WTC11 (cell line): Measurements from ENCODE around the gene FDPS. TPM values are rescaled to one million over a fixed set of nuclear protein-coding genes. Genes with fewer than 3 reads are reported as not detected.

Experiments used
- AFF4 ChIP-seq: sonication (generic); formaldehyde crosslinking; IDR thresholded peaks from 2 replicates; pipeline ENCODE4 v1.8.1; 2023; ENCODE audit warnings: mild to moderate bottlenecking, missing genetic modification reagents, borderline replicate concordance
- AR ChIP-seq: fragments of 250-450 bp; sonication (Bioruptor Pico); IDR thresholded peaks from 2 replicates; pipeline ENCODE4 v1.9.0; 2021; ENCODE audit warnings: mild to moderate bottlenecking
- ARID4B ChIP-seq: sonication (generic); formaldehyde crosslinking; IDR thresholded peaks from 2 replicates; pipeline ENCODE4 v1.8.0; 2023; ENCODE audit warnings: missing genetic modification reagents, mild to moderate bottlenecking, borderline replicate concordance
- CTCF ChIP-seq: fragments of 200-600 bp; IDR thresholded peaks from 2 replicates; pipeline ENCODE4 v1.8.0; 2022; ENCODE audit warnings: antibody characterized with exemption
- E2F5 ChIP-seq: sonication (generic); formaldehyde crosslinking; IDR thresholded peaks from 2 replicates; pipeline ENCODE4 v1.8.1; 2022; ENCODE audit warnings: mild to moderate bottlenecking, moderate library complexity, missing genetic modification reagents
- ELF4 ChIP-seq: sonication (generic); formaldehyde crosslinking; IDR thresholded peaks from 2 replicates; pipeline ENCODE4 v1.8.1; 2022; ENCODE audit warnings: low read depth, mild to moderate bottlenecking, moderate library complexity, missing genetic modification reagents
- JUN ChIP-seq: sonication (generic); formaldehyde crosslinking; IDR thresholded peaks from 2 replicates; pipeline ENCODE4 v1.8.0; 2023; ENCODE audit warnings: mild to moderate bottlenecking, missing genetic modification reagents
- NFYB ChIP-seq: sonication (generic); formaldehyde crosslinking; conservative IDR thresholded peaks from 2 replicates; pipeline ENCODE4 v1.8.0; 2022; ENCODE audit warnings: low read depth, missing genetic modification reagents
- SMAD3 ChIP-seq: sonication (generic); formaldehyde crosslinking; IDR thresholded peaks from 2 replicates; pipeline ENCODE4 v1.8.0; 2022; ENCODE audit warnings: missing genetic modification reagents, mild to moderate bottlenecking, borderline replicate concordance
- SOX15 ChIP-seq: fragments of 250-450 bp; sonication (Bioruptor Pico); IDR thresholded peaks from 2 replicates; pipeline ENCODE4 v1.9.0; 2021; ENCODE audit warnings: mild to moderate bottlenecking
- SP1 ChIP-seq: sonication (generic); formaldehyde crosslinking; conservative IDR thresholded peaks from 2 replicates; pipeline ENCODE4 v1.8.1; 2022; ENCODE audit warnings: missing genetic modification reagents
- USF2 ChIP-seq: sonication (generic); formaldehyde crosslinking; IDR thresholded peaks from 2 replicates; pipeline ENCODE4 v1.8.1; 2023; ENCODE audit warnings: mild to moderate bottlenecking, missing genetic modification reagents, moderate library complexity
- ZBTB43 ChIP-seq: sonication (generic); formaldehyde crosslinking; IDR thresholded peaks from 2 replicates; pipeline ENCODE4 v1.8.1; 2023; ENCODE audit warnings: mild to moderate bottlenecking, missing genetic modification reagents
- ZNF232 ChIP-seq: sonication (generic); formaldehyde crosslinking; IDR thresholded peaks from 2 replicates; pipeline ENCODE4 v1.8.0; 2022; ENCODE audit warnings: mild to moderate bottlenecking, missing genetic modification reagents
- ZNF263 ChIP-seq: sonication (generic); formaldehyde crosslinking; IDR thresholded peaks from 2 replicates; pipeline ENCODE4 v1.8.1; 2022; ENCODE audit warnings: low read depth, mild to moderate bottlenecking, moderate library complexity, missing genetic modification reagents
- ZNF317 ChIP-seq: sonication (generic); formaldehyde crosslinking; IDR thresholded peaks from 2 replicates; pipeline ENCODE4 v1.8.1; 2023; ENCODE audit warnings: low read depth, mild to moderate bottlenecking, moderate library complexity, missing genetic modification reagents, borderline replicate concordance
- ZNF416 ChIP-seq: fragments of 250-450 bp; sonication (Bioruptor Pico); IDR thresholded peaks from 2 replicates; pipeline ENCODE4 v1.9.0; 2021; ENCODE audit warnings: mild to moderate bottlenecking, inconsistent platforms
- ZNF425 ChIP-seq: fragments of 250-450 bp; sonication (Bioruptor Pico); conservative IDR thresholded peaks from 2 replicates; pipeline ENCODE4 v1.9.0; 2021; ENCODE audit warnings: mild to moderate bottlenecking
- total RNA-seq: library from RNA; stranded (reverse); gene quantifications from 3 replicates; pipeline ENCODE4 v1.2.3, GENCODE V29; 2021

FDPS gene
- total RNA-seq, 1 experiment from 2014 or later: 354 TPM

- TF ChIP-seq E2F5 (CRISPR knock-in tag) (no peak; the same call in 1 of the 2 replicates), ZNF232 (CRISPR knock-in tag) (peak; percentile 82; the same call in 1 of the 2 replicates), AFF4 (CRISPR knock-in tag) (no peak), ELF4 (CRISPR knock-in tag) (no peak), SP1 (CRISPR knock-in tag) (peak; percentile 81), ZBTB43 (CRISPR knock-in tag) (0 out of 2 replicates have a peak, but pooled peaks have one; percentile 38), ZNF416 (CRISPR knock-in tag) (no peak), CTCF (no peak), SOX15 (CRISPR knock-in tag) (no peak), JUN (CRISPR knock-in tag) (peak; percentile 65; the same call in 1 of the 2 replicates), ARID4B (peak; percentile 56; the same call in 1 of the 2 replicates), ZNF317 (CRISPR knock-in tag) (no peak), ZNF263 (CRISPR knock-in tag) (no peak), ZNF425 (CRISPR knock-in tag) (no peak), NFYB (peak; percentile 90), AR (no peak), SMAD3 (peak; percentile 52; the same call in 1 of the 2 replicates), USF2 (CRISPR knock-in tag) (peak; percentile 80)
Observed at GRCh38 chr1:155308493-155309422, at the start of gene FDPS (continued).
